Hematopoietic multipotent progenitor cell treated with erythropoietin and hydrocortisone succinate and interleukin-3 and kit ligand, for 8 days (in vitro differentiated cells): ENCODE data around the gene KIFBP.

Experiments used
- DNase-seq: peaks from one replicate; pipeline ENCODE4 v3.0.0-alpha.2; 2015

KIFBP gene

GRCh38 chr10:69051710-69052487 is 63.3 kb downstream of the KIFBP start:
- no peak for DNase-seq

- no peak for DNase-seq
Measured at GRCh38 chr10:69052736-69053135, 64.1 kb downstream of the KIFBP start.

GRCh38 chr10:69055241-69055640 is 66.6 kb downstream of the KIFBP start:
- DNase-seq, result no peak

GRCh38 chr10:69056129-69056528 is 67.5 kb downstream of the KIFBP start:
- no peak for DNase-seq

GRCh38 chr10:69056536-69057260 is 68.1 kb downstream of the KIFBP start:
- DNase-seq, result no peak

- no peak for DNase-seq
Measured at GRCh38 chr10:69057261-69057950, 68.8 kb downstream of the KIFBP start.

- no peak for DNase-seq
Measured at GRCh38 chr10:69057951-69058297, 69.3 kb downstream of the KIFBP start.

- no peak for DNase-seq
Measured at GRCh38 chr10:69060127-69060798, 71.7 kb downstream of the KIFBP start.

- peak; percentile 54 for DNase-seq
Measured at GRCh38 chr10:69061305-69062161, 72.9 kb downstream of the KIFBP start.

GRCh38 chr10:69062901-69063300 is 74.3 kb downstream of the KIFBP start:
- no peak for DNase-seq

- DNase-seq, result no peak
Measured at GRCh38 chr10:69064762-69065328, 76.2 kb downstream of the KIFBP start.

GRCh38 chr10:69065406-69066361 is 77.1 kb downstream of the KIFBP start:
- DNase-seq, result no peak
